ENCODE results near the gene TFF3.

DNA sequence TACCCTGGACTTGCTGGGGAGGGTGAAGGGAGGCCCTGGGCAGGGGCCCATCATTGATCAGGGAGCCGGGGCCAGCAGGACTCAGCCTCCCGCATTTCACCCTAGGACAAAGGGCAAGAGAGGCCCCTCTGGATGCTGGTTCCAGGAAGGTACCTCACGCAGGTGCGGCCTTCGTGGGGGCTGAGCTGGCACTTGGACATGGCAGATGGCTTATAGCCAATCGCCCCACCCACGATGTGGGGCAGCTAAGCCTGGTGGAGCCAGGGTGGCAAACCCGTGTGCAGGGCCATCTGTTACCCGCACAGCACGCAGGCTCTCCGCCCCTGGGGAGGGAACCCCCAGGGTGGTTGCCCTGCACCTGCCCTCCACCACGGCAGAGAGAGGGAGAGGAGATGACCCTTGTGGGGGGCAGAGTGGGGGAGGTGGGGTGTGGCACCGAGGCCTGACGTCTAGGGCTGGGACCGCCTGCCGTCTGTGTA lies 2.5 kb downstream of the TFF3 start:
- TF ChIP-seq, protein P1, sequence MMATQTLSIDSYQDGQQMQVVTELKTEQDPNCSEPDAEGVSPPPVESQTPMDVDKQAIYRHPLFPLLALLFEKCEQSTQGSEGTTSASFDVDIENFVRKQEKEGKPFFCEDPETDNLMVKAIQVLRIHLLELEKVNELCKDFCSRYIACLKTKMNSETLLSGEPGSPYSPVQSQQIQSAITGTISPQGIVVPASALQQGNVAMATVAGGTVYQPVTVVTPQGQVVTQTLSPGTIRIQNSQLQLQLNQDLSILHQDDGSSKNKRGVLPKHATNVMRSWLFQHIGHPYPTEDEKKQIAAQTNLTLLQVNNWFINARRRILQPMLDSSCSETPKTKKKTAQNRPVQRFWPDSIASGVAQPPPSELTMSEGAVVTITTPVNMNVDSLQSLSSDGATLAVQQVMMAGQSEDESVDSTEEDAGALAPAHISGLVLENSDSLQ (IDR thresholded peaks at IDR 0.05) = no peak
- TF ChIP-seq LEF1 (IDR thresholded peaks at IDR 0.05; ENCODE audit: borderline replicate concordance) (no peak), BHLHE40 (IDR thresholded peaks at IDR 0.05; ENCODE audit: borderline replicate concordance) (no peak), ELF4 (IDR thresholded peaks at IDR 0.05) (no peak), SUZ12 (IDR thresholded peaks at IDR 0.05) (no peak), SP1 (IDR thresholded peaks at IDR 0.05) (no peak), TARDBP (IDR thresholded peaks at IDR 0.05) (no peak)

Measured in HEK293T (cell line).